H1 (cell line): ENCODE results near the gene BUD23. TPM values are rescaled to one million over a fixed set of nuclear protein-coding genes. Genes with fewer than 3 reads are reported as not detected.

ENCODE experiments used
- CTCF ChIA-PET: fragments of 300-600 bp; sonication (Branson Sonifier 250); formaldehyde crosslinking; loops from one replicate; lab custom pipeline; 2021; ENCODE audit not compliant: partially characterized antibody; lab: Charles Lee
- POLR2A ChIA-PET: fragments of 300-600 bp; sonication (Branson Sonifier 250); formaldehyde crosslinking; loops from one replicate; lab custom pipeline; 2021; ENCODE audit warnings: inconsistent platforms; ENCODE audit not compliant: partially characterized antibody; lab: Charles Lee
- DNase-seq, 2 experiments: peaks; one replicate each; pipeline versions ENCODE4 v3.0.0 to v3.0.0-alpha.2; 2010 to 2022; ENCODE audit warnings: low spot score in 2 of 2, low read depth in 1 of 2, mixed read lengths in 1 of 2
- FAIRE-seq: peaks from 2 replicates; lab custom pipeline; 2011; peaks lifted over from hg19 to GRCh38; lab: Jason Lieb, UNC
- H2AFZ ChIP-seq: 2 replicates; pipeline ENCODE4 v1.8.1; 2012; ENCODE audit warnings: low read length, inconsistent platforms
- H2AK5ac ChIP-seq: 2 replicates; pipeline ENCODE4 v1.6.1; 2013; ENCODE audit warnings: low read depth, low read length
- H2BK120ac ChIP-seq: replicated peaks from 2 replicates; pipeline ENCODE3; 2013; ENCODE audit warnings: low read depth, low read length, inconsistent platforms
- H2BK12ac ChIP-seq: 2 replicates; pipeline ENCODE4 v1.6.1; 2013; ENCODE audit warnings: low read depth, low read length
- H2BK15ac ChIP-seq: 2 replicates; pipeline ENCODE4 v1.6.1; 2013; ENCODE audit warnings: low read length
- H2BK20ac ChIP-seq: 2 replicates; pipeline ENCODE4 v1.6.1; 2013; ENCODE audit warnings: low read length
- H2BK5ac ChIP-seq: 2 replicates; pipeline ENCODE4 v1.6.1; 2013; ENCODE audit warnings: low read depth, low read length
- H3K14ac ChIP-seq: 2 replicates; pipeline ENCODE4 v1.6.1; 2013; ENCODE audit warnings: inconsistent platforms; ENCODE audit not compliant: insufficient read length
- H3K18ac ChIP-seq: 2 replicates; pipeline ENCODE4 v1.6.1; 2013; ENCODE audit warnings: low read length; ENCODE audit errors: extremely low read depth
- H3K23ac ChIP-seq: 2 replicates; pipeline ENCODE4 v1.6.1; 2013; ENCODE audit warnings: inconsistent platforms; ENCODE audit not compliant: insufficient read length
- H3K23me2 ChIP-seq: 2 replicates; pipeline ENCODE4 v1.6.1; 2013; ENCODE audit warnings: low read depth, low read length
- H3K27ac ChIP-seq: 2 replicates; pipeline ENCODE4 v1.6.1; 2011; ENCODE audit warnings: low read depth, low read length, inconsistent platforms
- H3K27me3 ChIP-seq, 4 experiments: replicated peaks in 1 of 4; 1 replicate in 1 of 4; 2 replicates in 3 of 4; pipeline versions ENCODE4 v1.6.1 to v1.8.1; 2011 to 2013; ENCODE audit warnings: low read length in 3 of 4, mild to moderate bottlenecking in 3 of 4, inconsistent platforms in 2 of 4, mixed read lengths in 2 of 4, moderate library complexity in 1 of 4; ENCODE audit not compliant: control insufficient read depth in 3 of 4, insufficient read depth in 3 of 4; ENCODE audit errors: extremely low read depth in 1 of 4
- H3K36me3 ChIP-seq, 4 experiments: 2 replicates each; pipeline versions ENCODE4 v1.6.1 to v1.8.1; 2011 to 2013; ENCODE audit warnings: mild to moderate bottlenecking in 4 of 4, low read length in 3 of 4, moderate library complexity in 2 of 4, control low read depth in 1 of 4, inconsistent platforms in 1 of 4; ENCODE audit not compliant: insufficient read depth in 4 of 4, control insufficient read depth in 2 of 4
- H3K4ac ChIP-seq: replicated peaks from 2 replicates; pipeline ENCODE3; 2013; ENCODE audit warnings: low read length, low read depth, mixed read lengths, inconsistent platforms; ENCODE audit not compliant: insufficient read length
- H3K4me1 ChIP-seq, 4 experiments: replicated peaks in 1 of 4; 1 replicate in 1 of 4; 2 replicates in 3 of 4; pipeline versions ENCODE4 v1.6.1 to v1.8.1; 2011 to 2013; ENCODE audit warnings: low read length in 3 of 4, inconsistent platforms in 2 of 4, mixed read lengths in 1 of 4; ENCODE audit not compliant: insufficient read depth in 4 of 4, control insufficient read depth in 3 of 4
- H3K4me2 ChIP-seq, 2 experiments: 2 replicates each; pipeline versions ENCODE4 v1.6.1 to v1.8.1; 2011 to 2013; ENCODE audit warnings: low read depth in 2 of 2, low read length in 2 of 2, control low read depth in 1 of 2, inconsistent platforms in 1 of 2, mild to moderate bottlenecking in 1 of 2; ENCODE audit not compliant: insufficient read depth in 1 of 2
- H3K4me3 ChIP-seq, 4 experiments: fragments of 200-600, 300-600 bp in 1 of 4; sonication (generic), shearing (Covaris generic), sonication (Bioruptor Twin) in 1 of 4; 2 replicates each; pipeline versions ENCODE4 v1.5.1 to v1.8.1; 2011 to 2016; ENCODE audit warnings: low read length in 4 of 4, low read depth in 3 of 4, control low read depth in 2 of 4, inconsistent platforms in 2 of 4, mild to moderate bottlenecking in 2 of 4, mixed read lengths in 1 of 4, moderate library complexity in 1 of 4; ENCODE audit not compliant: insufficient read depth in 2 of 4; ENCODE audit errors: extremely low read depth in 1 of 4
- H3K56ac ChIP-seq: replicated peaks from 2 replicates; pipeline ENCODE3; 2013; ENCODE audit warnings: low read depth, mild to moderate bottlenecking, mixed read lengths, low read length, inconsistent platforms; ENCODE audit not compliant: insufficient read length
- H3K79me1 ChIP-seq: 2 replicates; pipeline ENCODE4 v1.6.1; 2013; ENCODE audit warnings: low read depth, low read length, control low read depth
- H3K79me2 ChIP-seq, 2 experiments: 2 replicates each; pipeline versions ENCODE4 v1.6.1 to v1.8.1; 2012 to 2013; ENCODE audit warnings: low read length in 2 of 2, mild to moderate bottlenecking in 2 of 2, inconsistent platforms in 1 of 2; ENCODE audit not compliant: insufficient read depth in 2 of 2, control insufficient read depth in 1 of 2
- H3K9ac ChIP-seq, 4 experiments: replicated peaks in 1 of 4; 1 replicate in 1 of 4; 2 replicates in 3 of 4; pipeline versions ENCODE4 v1.6.1 to v1.8.1; 2011 to 2013; ENCODE audit warnings: low read depth in 3 of 4, low read length in 3 of 4, control low read depth in 2 of 4, mild to moderate bottlenecking in 2 of 4, moderate library complexity in 2 of 4, inconsistent platforms in 1 of 4; ENCODE audit errors: extremely low read depth in 1 of 4
- H3K9me3 ChIP-seq, 2 experiments: 2 replicates each; pipeline versions ENCODE4 v1.6.1 to v1.8.1; 2012 to 2013; ENCODE audit warnings: mild to moderate bottlenecking in 2 of 2, moderate library complexity in 2 of 2, control low read depth in 1 of 2, inconsistent platforms in 1 of 2, low read depth in 1 of 2, low read length in 1 of 2, mixed read lengths in 1 of 2; ENCODE audit not compliant: insufficient read depth in 2 of 2
- H4K20me1 ChIP-seq, 2 experiments: replicated peaks in 1 of 2; 2 replicates each; pipeline versions ENCODE3 to v1.8.1; 2011 to 2013; ENCODE audit warnings: inconsistent platforms in 2 of 2, low read length in 2 of 2, mild to moderate bottlenecking in 1 of 2; ENCODE audit not compliant: insufficient read depth in 2 of 2, control insufficient read depth in 1 of 2
- H4K5ac ChIP-seq: 2 replicates; pipeline ENCODE4 v1.6.1; 2013; ENCODE audit warnings: low read length, low read depth, mixed read lengths, inconsistent platforms; ENCODE audit not compliant: insufficient read length
- H4K8ac ChIP-seq: 2 replicates; pipeline ENCODE4 v1.8.0; 2013; ENCODE audit warnings: mild to moderate bottlenecking, moderate library complexity, low read length, inconsistent platforms; ENCODE audit not compliant: insufficient read depth; ENCODE audit errors: extremely low read depth
- H4K91ac ChIP-seq: replicated peaks from 2 replicates; pipeline ENCODE3; 2013; ENCODE audit warnings: low read length, mixed read lengths, inconsistent platforms; ENCODE audit not compliant: insufficient read length
- BCL11A ChIP-seq, 2 experiments: IDR thresholded peaks; one replicate each; pipeline ENCODE4 v1.6.1; 2011; ENCODE audit warnings: low read depth in 2 of 2, low read length in 2 of 2, mild to moderate bottlenecking in 2 of 2
- BRCA1 ChIP-seq: IDR thresholded peaks from 2 replicates; pipeline ENCODE4 v1.6.1; 2012; ENCODE audit warnings: low read depth, low read length, improper control_type of control experiment
- NANOG ChIP-seq: IDR thresholded peaks from 2 replicates; pipeline ENCODE4 v1.6.1; 2011; ENCODE audit warnings: low read length, low read depth, mild to moderate bottlenecking, inconsistent platforms; ENCODE audit not compliant: insufficient read depth, poor library complexity, severe bottlenecking
- RFX5 ChIP-seq: IDR thresholded peaks from 2 replicates; pipeline ENCODE4 v1.6.1; 2011; ENCODE audit warnings: low read depth, low read length, improper control_type of control experiment, borderline replicate concordance
- SIN3A ChIP-seq, 2 experiments: IDR thresholded peaks in 1 of 2; conservative IDR thresholded peaks in 1 of 2; 2 replicates each; pipeline ENCODE4 v1.6.1; 2011 to 2012; ENCODE audit warnings: low read length in 2 of 2, improper control_type of control experiment in 1 of 2, low read depth in 1 of 2, mild to moderate bottlenecking in 1 of 2
- SRF ChIP-seq: IDR thresholded peaks from 2 replicates; pipeline ENCODE4 v1.6.1; 2011; ENCODE audit warnings: mild to moderate bottlenecking, low read depth, low read length, moderate library complexity
- TEAD4 ChIP-seq: IDR thresholded peaks from 2 replicates; pipeline ENCODE4 v1.6.1; 2012; ENCODE audit warnings: low read depth, low read length, inconsistent platforms, mixed read lengths
- WGBS, 2 experiments: shearing (Covaris generic) in 1 of 2; methylation state at CpG; one replicate each; pipeline versions ENCODE4 v1.1.6 to v1.1.7; 2013 to 2015; ENCODE audit warnings: low lambda C conversion rate in 2 of 2, mixed read lengths in 2 of 2, inconsistent platforms in 1 of 2, low coverage in 1 of 2, missing lambda C conversion rate in 1 of 2; ENCODE audit not compliant: insufficient replicate concordance in 2 of 2, insufficient coverage in 1 of 2, insufficient read length in 1 of 2; ENCODE audit errors: extremely low coverage in 1 of 2, missing lambda C conversion rate in 1 of 2; 5-methylcytosine and 5-hydroxymethylcytosine counted together
- polyA plus RNA-seq, 7 experiments: library from polyadenylated mRNA; depleted of rRNA in 3 of 7; stranded (reverse) in 5 of 7; unstranded in 2 of 7; fragments of >200 nt in 5 of 7; fragments of 200-250 nt in 2 of 7; gene quantifications; 1 replicate in 5 of 7; 2 replicates in 1 of 7; 4 replicates in 1 of 7; pipeline versions ENCODE4 v1.2.1 to v1.2.3, GENCODE V29; 2011 to 2013; ENCODE audit warnings: missing spikeins in 2 of 7, mixed read lengths in 2 of 7
- total RNA-seq: library from RNA; stranded (reverse); fragmentation: NEBNext Ultra II Directional; extraction: Animal tissue kit (Norgen Biotek cat#: 25700); gene quantifications from 2 replicates; pipeline ENCODE4 v1.2.1, GENCODE V29; 2021
- TF ChIP-seq, protein P1 (sequence below): IDR thresholded peaks from 2 replicates; pipeline ENCODE4 v1.6.1; 2011; ENCODE audit warnings: low read length, improper control_type of control experiment
- TF ChIP-seq, protein P2 (sequence below): IDR thresholded peaks from 2 replicates; pipeline ENCODE4 v1.6.1; 2012; ENCODE audit warnings: low read length, inconsistent platforms
- TF ChIP-seq, protein P3 (sequence below): IDR thresholded peaks from 2 replicates; pipeline ENCODE4 v1.6.1; 2012; ENCODE audit warnings: inconsistent platforms

Gene BUD23
- total and polyA plus RNA-seq, 2 of the 8 experiments (the other 6 are each of a cell fraction or from before 2014, with no cell fraction given) = 72.3 to 78.4 TPM

DNA sequence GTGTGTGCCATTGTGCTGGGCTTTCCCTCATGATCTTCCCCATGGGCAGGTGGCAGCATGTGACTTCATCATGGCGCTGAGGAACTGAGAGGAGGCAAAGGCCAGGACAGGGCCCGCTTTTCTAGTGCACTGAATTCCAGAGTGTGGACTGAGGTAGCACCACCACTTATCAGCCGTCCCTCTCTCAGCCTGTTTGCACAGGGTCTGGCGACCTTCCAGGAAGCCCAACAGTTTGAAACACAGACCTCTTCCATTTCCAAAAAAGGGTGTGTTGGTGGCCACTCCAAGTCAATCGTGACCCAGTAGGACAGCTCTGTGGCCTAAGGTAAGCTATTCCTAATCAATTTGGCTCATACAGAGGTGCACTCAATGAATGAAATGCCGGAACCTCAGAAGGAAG lies 4.5 kb upstream of the BUD23 start:
- H3K23me2 ChIP-seq = peaks cover 12% of the 10 kb centered on the region
- H2AK5ac ChIP-seq = no peak overlapping the region
- no peak overlapping the region for H2AFZ ChIP-seq
- no peak overlapping the region for H3K14ac ChIP-seq
- CTCF ChIA-PET = interaction anchor here (0.8 to 1.8 kb wide), 6 partner anchors 11 to 72 kb away, joined by 3 to 5 read pairs (median 4); partner anchors contain the start of gene VPS37D
- WGBS, 2 experiments = 90% methylated on average over 6 of the region's 6 CpGs; no CpG with 5 or more reads in 1 of the 2 experiments
- H3K27ac ChIP-seq = no peak overlapping the region
- no peak overlapping the region for H2BK5ac ChIP-seq
- H3K4ac ChIP-seq = no peak overlapping the region
- H2BK20ac ChIP-seq = no peak overlapping the region
- H3K4me2 ChIP-seq = no peak overlapping the region
- H3K79me1 ChIP-seq = peaks cover 2% of the 10 kb centered on the region; the same call in 1 of the 2 replicates
- H2BK12ac ChIP-seq = no peak overlapping the region
- no peak overlapping the region for H2BK120ac ChIP-seq
- no peaks in the 10 kb centered on the region for H3K9me3 ChIP-seq
- H2BK15ac ChIP-seq = no peak overlapping the region
- no peak overlapping the region for H4K5ac ChIP-seq
- no peak for DNase-seq
- H3K36me3 ChIP-seq = peaks cover 0 to 6% (median 4%) of the 10 kb centered on the region in 4 experiments; a peak in 4 of 8 replicates
- H3K4me3 ChIP-seq = no peak overlapping the region
- no peak overlapping the region for H3K18ac ChIP-seq
- no peak overlapping the region for H3K23ac ChIP-seq
- FAIRE-seq = no peak
- H4K91ac ChIP-seq = no peak overlapping the region
- no peak overlapping the region for H3K56ac ChIP-seq
- peaks cover 0 to 9% of the 10 kb centered on the region in 2 experiments for H4K20me1 ChIP-seq
- no peak overlapping the region for H4K8ac ChIP-seq
- POLR2A ChIA-PET = interaction anchor here (0.8 kb wide), 1 partner anchor 85 kb away, joined by 3 read pairs; no protein-coding TSS in a partner anchor
- H3K79me2 ChIP-seq = peaks cover 16 to 39% of the 10 kb centered on the region in 2 experiments
- peaks cover 3 to 7% (median 3%) of the 10 kb centered on the region in 4 experiments; a peak in 5 of 7 replicates for H3K4me1 ChIP-seq
- no peak overlapping the region for H3K9ac ChIP-seq
- no peaks in the 10 kb centered on the region; a peak in 1 of 7 replicates for H3K27me3 ChIP-seq
- TF ChIP-seq, protein P1, sequence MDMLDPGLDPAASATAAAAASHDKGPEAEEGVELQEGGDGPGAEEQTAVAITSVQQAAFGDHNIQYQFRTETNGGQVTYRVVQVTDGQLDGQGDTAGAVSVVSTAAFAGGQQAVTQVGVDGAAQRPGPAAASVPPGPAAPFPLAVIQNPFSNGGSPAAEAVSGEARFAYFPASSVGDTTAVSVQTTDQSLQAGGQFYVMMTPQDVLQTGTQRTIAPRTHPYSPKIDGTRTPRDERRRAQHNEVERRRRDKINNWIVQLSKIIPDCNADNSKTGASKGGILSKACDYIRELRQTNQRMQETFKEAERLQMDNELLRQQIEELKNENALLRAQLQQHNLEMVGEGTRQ = no peak
- TF ChIP-seq, protein P2, sequence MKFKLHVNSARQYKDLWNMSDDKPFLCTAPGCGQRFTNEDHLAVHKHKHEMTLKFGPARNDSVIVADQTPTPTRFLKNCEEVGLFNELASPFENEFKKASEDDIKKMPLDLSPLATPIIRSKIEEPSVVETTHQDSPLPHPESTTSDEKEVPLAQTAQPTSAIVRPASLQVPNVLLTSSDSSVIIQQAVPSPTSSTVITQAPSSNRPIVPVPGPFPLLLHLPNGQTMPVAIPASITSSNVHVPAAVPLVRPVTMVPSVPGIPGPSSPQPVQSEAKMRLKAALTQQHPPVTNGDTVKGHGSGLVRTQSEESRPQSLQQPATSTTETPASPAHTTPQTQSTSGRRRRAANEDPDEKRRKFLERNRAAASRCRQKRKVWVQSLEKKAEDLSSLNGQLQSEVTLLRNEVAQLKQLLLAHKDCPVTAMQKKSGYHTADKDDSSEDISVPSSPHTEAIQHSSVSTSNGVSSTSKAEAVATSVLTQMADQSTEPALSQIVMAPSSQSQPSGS = no peak
- no peak for TF ChIP-seq RFX5
- TF ChIP-seq, protein P3, sequence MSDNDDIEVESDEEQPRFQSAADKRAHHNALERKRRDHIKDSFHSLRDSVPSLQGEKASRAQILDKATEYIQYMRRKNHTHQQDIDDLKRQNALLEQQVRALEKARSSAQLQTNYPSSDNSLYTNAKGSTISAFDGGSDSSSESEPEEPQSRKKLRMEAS = no peak
- no peak for TF ChIP-seq SIN3A (conservative IDR thresholded peaks at IDR 0.05 in 1 of 2, IDR thresholded peaks at IDR 0.05 in 1 of 2; ENCODE audit: low read depth in 1 of 2, low read length in 2 of 2)
- TF ChIP-seq BRCA1 = no peak
- no peak for TF ChIP-seq NANOG
- TF ChIP-seq BCL11A (IDR thresholded peaks at IDR 0.05; ENCODE audit: low read depth in 2 of 2, low read length in 2 of 2) = no peak
- TF ChIP-seq SRF = no peak
- TF ChIP-seq TEAD4 = no peak
